HL-60 (cell line): Measurements from ENCODE around the gene MARCKS.

Source experiments
- DNase-seq, 2 experiments: peaks; one replicate each; pipeline ENCODE4 v3.0.0-alpha.2; 2010 to 2020; ENCODE audit warnings: low read depth in 1 of 2, low spot score in 1 of 2
- H3K27ac ChIP-seq: fragments of 250-450 bp; sonication (Bioruptor Pico); replicated peaks from 2 replicates; pipeline ENCODE4 v1.5.1; 2020; ENCODE audit warnings: mild to moderate bottlenecking, moderate library complexity
- H3K27me3 ChIP-seq: fragments of 250-450 bp; sonication (Bioruptor Pico); 2 replicates; pipeline ENCODE4 v1.5.1; 2021; ENCODE audit warnings: mild to moderate bottlenecking, moderate library complexity; ENCODE audit not compliant: insufficient read depth, poor library complexity, severe bottlenecking
- H3K4me3 ChIP-seq: replicated peaks from 2 replicates; pipeline ENCODE4 v1.5.1; 2011; ENCODE audit warnings: mild to moderate bottlenecking, control low read depth, low read length; ENCODE audit not compliant: insufficient read depth
- GABPA ChIP-seq: IDR thresholded peaks from 2 replicates; pipeline ENCODE4 v1.6.1; 2012; ENCODE audit warnings: low read depth
- POLR2AphosphoS5 ChIP-seq: IDR thresholded peaks from 2 replicates; pipeline ENCODE4 v1.6.1; 2012; ENCODE audit warnings: low read depth
- SPI1 ChIP-seq: IDR thresholded peaks from 2 replicates; pipeline ENCODE4 v1.6.1; 2012; ENCODE audit warnings: low read depth, mild to moderate bottlenecking, borderline replicate concordance
- TF ChIP-seq, protein P1 (sequence below): IDR thresholded peaks from 2 replicates; pipeline ENCODE4 v1.6.1; 2012; ENCODE audit warnings: low read depth; ENCODE audit not compliant: insufficient replicate concordance
- TF ChIP-seq, protein P2 (sequence below): IDR thresholded peaks from one replicate; pipeline ENCODE4 v1.5.1; 2011; ENCODE audit warnings: low read length, control low read depth, inconsistent platforms; ENCODE audit not compliant: insufficient read depth

MARCKS gene

DNA sequence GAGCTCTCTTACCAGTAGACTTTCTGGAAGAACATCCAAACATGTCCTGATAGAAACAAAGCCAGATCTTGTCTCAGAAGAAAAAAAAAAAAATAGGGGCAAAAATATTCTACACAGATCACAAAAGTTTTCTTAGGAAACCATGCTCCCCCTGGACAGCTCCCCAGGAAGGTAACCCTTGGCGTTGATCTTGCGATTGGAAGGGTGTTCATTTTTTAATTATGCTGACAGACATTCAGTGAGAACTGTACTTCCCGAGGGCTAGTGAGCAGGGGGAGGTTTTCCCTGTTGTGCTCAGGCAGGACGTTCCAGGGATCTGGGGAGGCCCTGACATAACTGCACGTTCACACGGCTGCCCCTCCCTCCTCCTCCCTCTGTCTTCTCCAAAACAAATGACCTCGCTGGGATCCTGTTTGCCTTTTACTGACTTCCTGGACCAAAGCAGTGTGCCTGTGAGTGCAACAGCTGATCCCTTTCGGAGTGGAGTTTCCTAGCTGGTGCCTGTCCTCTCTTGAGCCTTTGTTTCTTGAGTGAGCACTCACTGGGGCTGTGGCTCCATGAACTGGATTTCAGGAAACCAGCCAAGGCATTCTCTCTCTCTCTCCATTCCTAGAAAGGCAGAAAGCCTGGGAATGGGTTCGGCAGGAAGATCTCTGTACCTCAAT is 46.7 kb downstream of the MARCKS start:
- Histone ChIP-seq H3K27me3 (peaks cover 2% of the 10 kb centered on the region), H3K27ac (no peak overlapping the region), H3K4me3 (no peak overlapping the region)
- no peak for DNase-seq
- TF ChIP-seq, protein P1, sequence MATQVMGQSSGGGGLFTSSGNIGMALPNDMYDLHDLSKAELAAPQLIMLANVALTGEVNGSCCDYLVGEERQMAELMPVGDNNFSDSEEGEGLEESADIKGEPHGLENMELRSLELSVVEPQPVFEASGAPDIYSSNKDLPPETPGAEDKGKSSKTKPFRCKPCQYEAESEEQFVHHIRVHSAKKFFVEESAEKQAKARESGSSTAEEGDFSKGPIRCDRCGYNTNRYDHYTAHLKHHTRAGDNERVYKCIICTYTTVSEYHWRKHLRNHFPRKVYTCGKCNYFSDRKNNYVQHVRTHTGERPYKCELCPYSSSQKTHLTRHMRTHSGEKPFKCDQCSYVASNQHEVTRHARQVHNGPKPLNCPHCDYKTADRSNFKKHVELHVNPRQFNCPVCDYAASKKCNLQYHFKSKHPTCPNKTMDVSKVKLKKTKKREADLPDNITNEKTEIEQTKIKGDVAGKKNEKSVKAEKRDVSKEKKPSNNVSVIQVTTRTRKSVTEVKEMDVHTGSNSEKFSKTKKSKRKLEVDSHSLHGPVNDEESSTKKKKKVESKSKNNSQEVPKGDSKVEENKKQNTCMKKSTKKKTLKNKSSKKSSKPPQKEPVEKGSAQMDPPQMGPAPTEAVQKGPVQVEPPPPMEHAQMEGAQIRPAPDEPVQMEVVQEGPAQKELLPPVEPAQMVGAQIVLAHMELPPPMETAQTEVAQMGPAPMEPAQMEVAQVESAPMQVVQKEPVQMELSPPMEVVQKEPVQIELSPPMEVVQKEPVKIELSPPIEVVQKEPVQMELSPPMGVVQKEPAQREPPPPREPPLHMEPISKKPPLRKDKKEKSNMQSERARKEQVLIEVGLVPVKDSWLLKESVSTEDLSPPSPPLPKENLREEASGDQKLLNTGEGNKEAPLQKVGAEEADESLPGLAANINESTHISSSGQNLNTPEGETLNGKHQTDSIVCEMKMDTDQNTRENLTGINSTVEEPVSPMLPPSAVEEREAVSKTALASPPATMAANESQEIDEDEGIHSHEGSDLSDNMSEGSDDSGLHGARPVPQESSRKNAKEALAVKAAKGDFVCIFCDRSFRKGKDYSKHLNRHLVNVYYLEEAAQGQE = no peak
- no peak for TF ChIP-seq POLR2AphosphoS5
- TF ChIP-seq GABPA = no peak
- TF ChIP-seq, protein P2, sequence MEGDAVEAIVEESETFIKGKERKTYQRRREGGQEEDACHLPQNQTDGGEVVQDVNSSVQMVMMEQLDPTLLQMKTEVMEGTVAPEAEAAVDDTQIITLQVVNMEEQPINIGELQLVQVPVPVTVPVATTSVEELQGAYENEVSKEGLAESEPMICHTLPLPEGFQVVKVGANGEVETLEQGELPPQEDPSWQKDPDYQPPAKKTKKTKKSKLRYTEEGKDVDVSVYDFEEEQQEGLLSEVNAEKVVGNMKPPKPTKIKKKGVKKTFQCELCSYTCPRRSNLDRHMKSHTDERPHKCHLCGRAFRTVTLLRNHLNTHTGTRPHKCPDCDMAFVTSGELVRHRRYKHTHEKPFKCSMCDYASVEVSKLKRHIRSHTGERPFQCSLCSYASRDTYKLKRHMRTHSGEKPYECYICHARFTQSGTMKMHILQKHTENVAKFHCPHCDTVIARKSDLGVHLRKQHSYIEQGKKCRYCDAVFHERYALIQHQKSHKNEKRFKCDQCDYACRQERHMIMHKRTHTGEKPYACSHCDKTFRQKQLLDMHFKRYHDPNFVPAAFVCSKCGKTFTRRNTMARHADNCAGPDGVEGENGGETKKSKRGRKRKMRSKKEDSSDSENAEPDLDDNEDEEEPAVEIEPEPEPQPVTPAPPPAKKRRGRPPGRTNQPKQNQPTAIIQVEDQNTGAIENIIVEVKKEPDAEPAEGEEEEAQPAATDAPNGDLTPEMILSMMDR = no peak
- no peak for TF ChIP-seq SPI1

DNA sequence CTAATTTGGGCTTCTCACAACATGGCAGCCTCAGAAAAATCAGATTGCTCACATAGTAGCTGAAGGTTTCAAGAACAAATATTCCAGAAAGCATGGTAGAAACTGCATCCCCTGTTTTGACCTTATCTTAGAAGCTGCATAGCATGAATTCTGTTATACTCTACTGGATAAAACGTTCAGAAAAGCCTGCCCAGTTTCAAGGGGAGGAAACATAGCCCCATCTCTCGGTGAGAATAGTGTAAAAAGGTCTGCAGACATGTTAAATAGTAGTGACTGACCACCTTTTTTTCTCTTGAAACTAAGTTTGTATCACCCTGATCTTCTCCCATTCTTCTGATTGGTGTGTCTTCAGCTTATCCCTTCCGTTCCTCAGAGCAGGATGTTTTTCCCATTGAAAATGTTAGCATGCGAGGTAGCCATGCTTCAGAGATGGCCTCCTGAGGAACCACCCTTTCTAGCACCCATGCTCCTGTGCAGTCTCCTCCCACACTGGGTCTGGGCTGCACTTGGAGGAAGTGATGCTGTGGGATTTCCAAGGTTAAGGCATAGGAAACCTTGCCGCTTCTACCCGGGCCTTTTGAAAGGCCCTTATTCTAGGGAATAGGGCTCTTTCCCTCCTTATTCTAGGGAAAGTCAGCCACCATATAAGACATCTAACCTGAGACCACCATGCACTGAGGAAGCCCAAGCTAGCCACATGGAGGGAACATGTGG is 50.1 kb downstream of the MARCKS start:
- Histone ChIP-seq H3K27ac (no peak overlapping the region), H3K4me3 (no peak overlapping the region), H3K27me3 (no peaks in the 10 kb centered on the region)
- TF ChIP-seq, protein P1 = no peak
- TF ChIP-seq, protein P2 = no peak
- TF ChIP-seq POLR2AphosphoS5 (no peak), GABPA (no peak), SPI1 (no peak)
- DNase-seq = no peak

DNA sequence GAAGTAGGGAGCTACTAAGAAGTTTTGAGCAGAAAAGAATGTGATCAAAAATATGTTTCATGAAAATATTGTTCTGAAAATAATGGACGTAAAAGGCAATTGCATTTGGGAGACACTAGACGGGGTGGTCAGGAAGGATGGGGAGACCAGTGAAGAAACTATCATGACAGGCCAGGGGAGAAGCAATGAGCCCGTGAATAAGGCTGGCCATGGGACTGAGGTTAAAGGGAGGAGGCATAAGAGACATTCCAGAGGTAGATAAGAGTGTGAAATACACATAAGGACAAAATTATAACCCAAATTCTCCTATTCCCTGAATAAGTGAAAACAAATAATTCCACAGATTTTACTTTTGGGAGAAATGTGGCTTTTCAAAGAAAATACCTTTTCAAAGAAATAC is 51.7 kb downstream of the MARCKS start:
- TF ChIP-seq GABPA (no peak), SPI1 (no peak), POLR2AphosphoS5 (no peak)
- TF ChIP-seq, protein P1 = no peak
- TF ChIP-seq, protein P2 = no peak
- no peak for DNase-seq
- Histone ChIP-seq H3K27me3 (no peaks in the 10 kb centered on the region), H3K4me3 (no peak overlapping the region), H3K27ac (no peak overlapping the region)
